Measurements from ENCODE around the gene EPS8L1.

DNA sequence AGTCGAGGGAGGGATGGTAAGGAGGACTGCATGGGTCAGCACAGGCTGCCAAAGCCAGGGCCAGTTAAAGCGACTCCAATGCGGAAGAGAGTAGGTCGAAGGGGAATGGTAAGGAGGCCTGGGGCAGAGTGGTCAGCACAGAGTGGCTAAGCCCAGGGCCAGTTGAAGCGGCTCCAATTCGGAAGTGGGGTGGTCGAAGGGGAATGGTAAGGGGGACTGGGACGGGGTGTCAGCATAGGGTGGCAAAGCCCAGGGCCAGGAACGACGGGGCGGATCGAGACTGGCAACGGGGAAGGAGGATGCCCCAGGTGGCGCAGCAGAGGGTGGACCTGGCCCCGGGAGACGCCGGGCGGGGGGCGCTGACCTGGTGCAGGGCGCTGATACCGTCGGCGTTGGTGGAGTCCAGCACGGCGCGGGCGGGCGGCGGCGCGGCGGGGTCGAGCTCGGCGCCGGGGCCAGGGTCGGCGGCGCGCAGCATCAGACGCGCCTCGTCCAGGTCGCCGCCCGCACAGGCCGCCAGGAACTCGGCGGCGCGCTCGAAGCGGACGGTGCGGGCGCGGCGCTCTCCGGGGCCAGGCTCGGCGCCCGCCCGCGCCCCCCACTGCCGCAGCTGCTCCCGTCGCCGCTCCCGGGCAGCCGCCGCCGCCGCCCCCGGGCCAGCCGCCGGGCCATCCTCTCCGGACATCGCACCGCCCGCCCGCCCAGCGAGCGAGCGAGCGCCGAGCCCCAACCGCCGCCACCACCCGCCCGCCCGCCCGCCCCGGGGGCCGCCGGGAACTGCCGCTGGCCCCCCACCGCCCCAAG is 41.4 kb downstream of the EPS8L1 start, which contains the start of gene PPP1R12C:
- TF ChIP-seq EZH2 (IDR thresholded peaks at IDR 0.05) (no peak), POLR2AphosphoS5 (IDR thresholded peaks at IDR 0.05; ENCODE audit: borderline replicate concordance, low read depth, low read length) (no peak)
